ENCODE data around the gene TP63. TPM values are rescaled to one million over a fixed set of nuclear protein-coding genes. Genes with fewer than 3 reads are reported as not detected.
A peak's percentile ranks its signal among the peaks of the same experiment; 100 is the strongest.

TP63 gene
- total and polyA plus RNA-seq, 11 donors: 0.11 to 1.4 (median 0.37) TPM

- no peaks in the 10 kb centered on the region for H3K9me3 ChIP-seq
- no peaks in the 10 kb centered on the region for H3K4me1 ChIP-seq
- TF ChIP-seq CTCF (IDR thresholded peaks at IDR 0.05) (no peak), POLR2A (IDR thresholded peaks at IDR 0.05) (no peak)
- intact Hi-C loops (cut with DNase I): no loop called here
- 75 to 86% (median 81%) methylated on average over 3 of the region's 3 CpGs for WGBS, 4 donors
- H3K36me3 ChIP-seq: no peaks in the 10 kb centered on the region
- ATAC-seq (peak in 2 of 4 donors; percentile 52 to 82), DNase-seq (no peak)
- no peaks in the 10 kb centered on the region for H3K27me3 ChIP-seq
- H3K27ac ChIP-seq: no peak overlapping the region
- no peak overlapping the region for H3K4me3 ChIP-seq
These were observed 283.6 kb downstream of the TP63 start for GRCh38 chr3:189914799-189915198.

- intact Hi-C loops (cut with DNase I): no loop called here
- ATAC-seq (no peak), DNase-seq (no peak)
- Histone ChIP-seq H3K4me1 (no peaks in the 10 kb centered on the region), H3K36me3 (no peaks in the 10 kb centered on the region), H3K27ac (no peak overlapping the region), H3K27me3 (no peaks in the 10 kb centered on the region), H3K9me3 (peaks cover 0 to 12% (median 0%) of the 10 kb centered on the region in 12 donors), H3K4me3 (no peak overlapping the region)
- no peak for TF ChIP-seq POLR2A (IDR thresholded peaks at IDR 0.05)
- no peak for TF ChIP-seq CTCF (IDR thresholded peaks at IDR 0.05)
These were observed 290.6 kb downstream of the TP63 start for GRCh38 chr3:189921770-189922169.

- DNase-seq (no peak), ATAC-seq (no peak)
- no peaks in the 10 kb centered on the region for H3K36me3 ChIP-seq
- peaks cover 0 to 4% (median 0%) of the 10 kb centered on the region in 12 donors for H3K9me3 ChIP-seq
- TF ChIP-seq POLR2A (IDR thresholded peaks at IDR 0.05): no peak
- TF ChIP-seq CTCF (IDR thresholded peaks at IDR 0.05): no peak
- H3K27me3 ChIP-seq: no peaks in the 10 kb centered on the region
- no peak overlapping the region for H3K27ac ChIP-seq
- no peak overlapping the region for H3K4me3 ChIP-seq
- 70 to 79% (median 74%) methylated on average over 6 of the region's 6 CpGs for WGBS, 4 donors
- intact Hi-C loops (cut with DNase I): no loop called here
- no peaks in the 10 kb centered on the region for H3K4me1 ChIP-seq
These were observed 297.0 kb downstream of the TP63 start for GRCh38 chr3:189927975-189928895.

- 68 to 75% (median 73%) methylated on average over 6 of the region's 6 CpGs for WGBS, 4 donors
- H3K4me3 ChIP-seq: no peak overlapping the region
- ATAC-seq (no peak), DNase-seq (no peak)
- intact Hi-C loops (cut with DNase I): no loop called here
- H3K9me3 ChIP-seq: peaks cover 0 to 3% (median 0%) of the 10 kb centered on the region in 12 donors
- H3K36me3 ChIP-seq: no peaks in the 10 kb centered on the region
- TF ChIP-seq CTCF (IDR thresholded peaks at IDR 0.05) (no peak), POLR2A (IDR thresholded peaks at IDR 0.05) (no peak)
- no peaks in the 10 kb centered on the region for H3K4me1 ChIP-seq
- no peaks in the 10 kb centered on the region for H3K27me3 ChIP-seq
- no peak overlapping the region for H3K27ac ChIP-seq
These were observed 305.2 kb downstream of the TP63 start for GRCh38 chr3:189936201-189936945.
